ENCODE data around the gene CNIH3. TPM values are rescaled to one million over a fixed set of nuclear protein-coding genes. Genes with fewer than 3 reads are reported as not detected.

Gene CNIH3
- total and polyA plus RNA-seq, 7 experiments from 2014 or later, result 1.0 to 4.2 (median 2.0) TPM

DNA sequence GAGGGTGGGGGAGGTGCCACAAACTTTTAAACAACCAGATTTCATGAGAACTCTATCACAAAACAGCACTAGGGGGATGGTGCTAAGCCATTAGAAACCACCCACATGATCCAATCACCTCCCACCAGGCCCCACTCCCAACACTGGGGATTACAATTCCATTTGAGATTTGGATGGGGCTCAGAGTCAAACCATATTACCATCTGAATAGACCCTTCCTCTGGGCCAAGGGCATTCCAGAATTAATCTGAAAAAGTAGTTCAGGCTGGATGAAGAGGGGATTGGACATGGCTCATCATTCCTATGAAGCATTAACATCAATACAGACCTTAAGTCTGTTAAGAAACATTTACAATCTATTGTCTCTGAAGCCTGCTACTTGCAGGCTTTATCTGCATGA is 163.4 kb downstream of the CNIH3 start:
- intact Hi-C loops (cut with micrococcal nuclease), result no loop called here
- no peaks in the 10 kb centered on the region for H3K27me3 ChIP-seq (ENCODE audit: control insufficient read depth in 2 of 2, insufficient read depth in 2 of 2, low read length in 2 of 2)
- no peak overlapping the region for H3K4me3 ChIP-seq (ENCODE audit: low read length)
- no peaks in the 10 kb centered on the region for H3K9me3 ChIP-seq (ENCODE audit: control insufficient read depth in 2 of 3, low read length in 3 of 3)
- Mint-ChIP-seq H3K36me3 (peaks cover 0 to 1% (median 0%) of the 10 kb centered on the region in 5 donors), H3K9me3 (peaks cover 0 to 1% (median 0%) of the 10 kb centered on the region in 11 donors), H3K27me3 (peaks cover 0 to 16% (median 7%) of the 10 kb centered on the region in 5 donors), H3K27ac (no peak overlapping the region), H3K4me3 (no peak overlapping the region), H3K4me1 (peaks cover 7 to 22% (median 16%) of the 10 kb centered on the region in 7 donors)
- H3K36me3 ChIP-seq (ENCODE audit: control insufficient read depth in 2 of 3, insufficient read depth in 3 of 3, low read length in 3 of 3), result no peaks in the 10 kb centered on the region
- ATAC-seq, result no peak
- ChIA-PET CTCF (no interaction called here), POLR2A (no interaction called here)
- DNase-seq, result no peak
- H3K4me1 ChIP-seq (ENCODE audit: control insufficient read depth in 2 of 2, insufficient read depth in 2 of 2, low read length in 2 of 2), result no peaks in the 10 kb centered on the region
- no peak overlapping the region for H3K27ac ChIP-seq (ENCODE audit: low read depth, low read length)

DNA sequence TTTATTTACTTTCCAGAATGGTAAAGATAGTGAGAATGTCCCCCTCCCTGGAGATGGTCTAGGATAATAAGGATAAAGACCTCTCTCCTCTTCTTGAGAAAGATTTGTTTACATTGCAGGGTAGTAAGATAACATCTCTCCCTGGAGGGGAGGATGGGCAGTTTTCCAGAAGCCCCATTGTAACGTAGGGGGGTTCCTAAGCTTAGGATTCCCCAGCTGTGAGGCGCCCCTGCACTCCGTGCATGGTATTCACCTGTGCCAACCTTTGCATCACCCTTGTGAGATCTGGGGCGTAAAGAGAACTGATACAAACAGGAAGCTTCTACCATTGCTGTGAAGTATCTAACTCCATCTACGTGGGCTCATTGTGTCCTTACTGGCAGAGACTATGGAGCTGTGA is 164.6 kb downstream of the CNIH3 start:
- CTCF ChIA-PET, result no interaction called here
- Mint-ChIP-seq H3K27me3 (peaks cover 0 to 11% (median 3%) of the 10 kb centered on the region in 5 donors), H3K27ac (no peak overlapping the region), H3K4me3 (no peak overlapping the region), H3K9me3 (peaks cover 0 to 3% (median 0%) of the 10 kb centered on the region in 11 donors), H3K4me1 (peaks cover 7 to 22% (median 17%) of the 10 kb centered on the region in 7 donors), H3K36me3 (peaks cover 0 to 2% (median 0%) of the 10 kb centered on the region in 5 donors)
- DNase-seq (no peak), ATAC-seq (no peak)
- intact Hi-C loops (cut with micrococcal nuclease), result no loop called here
- Histone ChIP-seq H3K36me3 (ENCODE audit: control insufficient read depth in 2 of 3, insufficient read depth in 3 of 3, low read length in 3 of 3) (no peaks in the 10 kb centered on the region), H3K4me3 (ENCODE audit: low read length) (no peak overlapping the region), H3K27me3 (ENCODE audit: control insufficient read depth in 2 of 2, insufficient read depth in 2 of 2, low read length in 2 of 2) (no peaks in the 10 kb centered on the region), H3K27ac (ENCODE audit: low read depth, low read length) (no peak overlapping the region), H3K4me1 (ENCODE audit: control insufficient read depth in 2 of 2, insufficient read depth in 2 of 2, low read length in 2 of 2) (no peaks in the 10 kb centered on the region), H3K9me3 (ENCODE audit: control insufficient read depth in 2 of 3, low read length in 3 of 3) (no peaks in the 10 kb centered on the region)
- POLR2A ChIA-PET, result no interaction called here

DNA sequence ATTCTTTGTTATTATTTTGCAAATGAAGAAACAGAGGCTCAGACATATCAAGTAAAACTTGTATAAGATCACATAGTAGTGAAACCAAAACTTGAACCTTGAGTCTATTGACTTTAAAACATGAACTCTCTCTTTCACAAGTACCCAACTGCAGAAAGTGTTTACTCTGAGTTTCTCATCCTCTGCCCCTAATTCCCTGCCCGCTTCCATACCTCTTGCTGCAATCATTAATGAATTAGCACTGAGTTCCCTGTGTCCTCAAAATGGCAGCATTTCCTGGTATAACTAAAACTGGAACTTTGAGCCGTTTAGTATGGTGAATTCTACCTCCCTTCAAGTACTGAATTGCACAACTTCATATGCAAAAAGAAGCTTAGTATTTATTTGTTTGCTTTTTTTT is 165.7 kb downstream of the CNIH3 start:
- no peak overlapping the region for H3K27ac ChIP-seq (ENCODE audit: low read depth, low read length)
- H3K9me3 Mint-ChIP-seq, result peaks cover 0 to 3% (median 0%) of the 10 kb centered on the region in 11 donors
- H3K4me3 Mint-ChIP-seq, result no peak overlapping the region
- H3K4me3 ChIP-seq (ENCODE audit: low read length), result no peak overlapping the region
- ChIA-PET CTCF (no interaction called here), POLR2A (no interaction called here)
- peaks cover 0 to 11% (median 3%) of the 10 kb centered on the region in 5 donors for H3K27me3 Mint-ChIP-seq
- ATAC-seq, result no peak
- DNase-seq, result no peak
- no peak overlapping the region for H3K27ac Mint-ChIP-seq
- intact Hi-C loops (cut with micrococcal nuclease), result no loop called here
- no peaks in the 10 kb centered on the region for H3K27me3 ChIP-seq (ENCODE audit: control insufficient read depth in 2 of 2, insufficient read depth in 2 of 2, low read length in 2 of 2)
- H3K9me3 ChIP-seq (ENCODE audit: control insufficient read depth in 2 of 3, low read length in 3 of 3), result no peaks in the 10 kb centered on the region
- no peaks in the 10 kb centered on the region for H3K4me1 ChIP-seq (ENCODE audit: control insufficient read depth in 2 of 2, insufficient read depth in 2 of 2, low read length in 2 of 2)
- H3K36me3 Mint-ChIP-seq, result peaks cover 0 to 2% (median 0%) of the 10 kb centered on the region in 5 donors
- no peaks in the 10 kb centered on the region for H3K36me3 ChIP-seq (ENCODE audit: control insufficient read depth in 2 of 3, insufficient read depth in 3 of 3, low read length in 3 of 3)
- peaks cover 7 to 22% (median 17%) of the 10 kb centered on the region in 7 donors for H3K4me1 Mint-ChIP-seq

- Histone ChIP-seq H3K27ac (ENCODE audit: low read depth, low read length) (no peak overlapping the region), H3K27me3 (ENCODE audit: control insufficient read depth in 2 of 2, insufficient read depth in 2 of 2, low read length in 2 of 2) (no peaks in the 10 kb centered on the region), H3K4me3 (ENCODE audit: low read length) (no peak overlapping the region), H3K36me3 (ENCODE audit: control insufficient read depth in 2 of 3, insufficient read depth in 3 of 3, low read length in 3 of 3) (no peaks in the 10 kb centered on the region), H3K4me1 (ENCODE audit: control insufficient read depth in 2 of 2, insufficient read depth in 2 of 2, low read length in 2 of 2) (no peaks in the 10 kb centered on the region), H3K9me3 (ENCODE audit: control insufficient read depth in 2 of 3, low read length in 3 of 3) (no peaks in the 10 kb centered on the region)
- DNase-seq (no peak), ATAC-seq (no peak)
- Mint-ChIP-seq H3K4me1 (peaks cover 7 to 22% (median 17%) of the 10 kb centered on the region in 7 donors), H3K27me3 (peaks cover 0 to 11% (median 3%) of the 10 kb centered on the region in 5 donors), H3K27ac (no peak overlapping the region), H3K4me3 (no peak overlapping the region), H3K9me3 (peaks cover 0 to 9% (median 0%) of the 10 kb centered on the region in 11 donors), H3K36me3 (peaks cover 0 to 5% (median 0%) of the 10 kb centered on the region in 5 donors)
- CTCF ChIA-PET, result no interaction called here
- POLR2A ChIA-PET, result no interaction called here
- intact Hi-C loops (cut with micrococcal nuclease), result no loop called here
These were observed 166.3 kb downstream of the CNIH3 start for GRCh38 chr1:224782281-224783000.

- no peaks in the 10 kb centered on the region for H3K9me3 ChIP-seq (ENCODE audit: control insufficient read depth in 2 of 3, low read length in 3 of 3)
- Mint-ChIP-seq H3K4me3 (peak overlapping the region in 2 of 10 donors; percentile 2 to 17), H3K27me3 (peaks cover 0 to 11% (median 0%) of the 10 kb centered on the region in 5 donors), H3K9me3 (peaks cover 0 to 9% (median 0%) of the 10 kb centered on the region in 11 donors), H3K4me1 (peaks cover 7 to 22% (median 17%) of the 10 kb centered on the region in 7 donors), H3K27ac (no peak overlapping the region), H3K36me3 (peaks cover 0 to 5% (median 0%) of the 10 kb centered on the region in 5 donors)
- ChIA-PET POLR2A (no interaction called here), CTCF (no interaction called here)
- no peaks in the 10 kb centered on the region for H3K27me3 ChIP-seq (ENCODE audit: control insufficient read depth in 2 of 2, insufficient read depth in 2 of 2, low read length in 2 of 2)
- ATAC-seq (no peak), DNase-seq (no peak)
- no peak overlapping the region for H3K27ac ChIP-seq (ENCODE audit: low read depth, low read length)
- H3K4me1 ChIP-seq (ENCODE audit: control insufficient read depth in 2 of 2, insufficient read depth in 2 of 2, low read length in 2 of 2), result no peaks in the 10 kb centered on the region
- intact Hi-C loops (cut with micrococcal nuclease), result no loop called here
- no peaks in the 10 kb centered on the region for H3K36me3 ChIP-seq (ENCODE audit: control insufficient read depth in 2 of 3, insufficient read depth in 3 of 3, low read length in 3 of 3)
- no peak overlapping the region for H3K4me3 ChIP-seq (ENCODE audit: low read length)
These were observed 167.0 kb downstream of the CNIH3 start for GRCh38 chr1:224783006-224783651.

DNA sequence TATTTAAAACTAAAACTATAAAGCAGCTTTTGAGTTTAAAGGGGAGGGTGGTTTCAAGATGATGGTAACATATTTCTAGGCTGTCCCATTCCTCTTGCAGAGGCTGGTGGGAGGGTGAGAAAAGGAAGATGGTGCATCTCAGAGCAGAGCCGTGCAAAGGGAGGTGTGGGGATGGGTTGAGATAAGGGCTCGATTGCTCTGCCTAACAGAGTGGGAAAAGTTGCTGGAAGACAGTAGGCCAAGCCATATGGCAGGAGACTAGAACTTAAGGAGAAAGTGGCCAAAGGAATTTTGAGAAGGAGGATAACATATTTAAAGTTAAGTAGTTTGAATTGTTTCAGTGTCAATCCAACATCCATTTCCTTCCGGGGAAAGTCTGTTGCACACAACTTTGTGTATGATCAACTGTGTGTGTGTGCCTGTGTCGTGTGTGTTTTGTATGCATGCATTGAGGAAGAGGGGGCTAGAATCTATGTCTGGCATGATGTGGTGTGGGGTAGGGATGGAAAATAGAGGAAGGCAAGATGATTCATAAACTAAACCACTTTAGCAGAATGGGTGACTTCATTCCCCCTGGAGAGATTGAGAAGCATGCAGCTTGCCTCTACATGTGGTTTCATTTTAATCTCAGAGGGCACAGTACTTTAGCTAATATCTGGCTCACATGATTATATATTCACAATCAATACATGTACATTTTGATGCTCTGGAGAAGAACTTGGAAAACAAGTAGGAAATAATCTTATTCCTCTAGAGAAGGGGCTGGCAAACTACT is 168.3 kb downstream of the CNIH3 start:
- Histone ChIP-seq H3K27me3 (ENCODE audit: control insufficient read depth in 2 of 2, insufficient read depth in 2 of 2, low read length in 2 of 2) (no peaks in the 10 kb centered on the region), H3K9me3 (ENCODE audit: control insufficient read depth in 2 of 3, low read length in 3 of 3) (no peaks in the 10 kb centered on the region), H3K4me3 (ENCODE audit: low read length) (no peak overlapping the region), H3K4me1 (ENCODE audit: control insufficient read depth in 2 of 2, insufficient read depth in 2 of 2, low read length in 2 of 2) (no peaks in the 10 kb centered on the region), H3K36me3 (ENCODE audit: control insufficient read depth in 2 of 3, insufficient read depth in 3 of 3, low read length in 3 of 3) (no peaks in the 10 kb centered on the region), H3K27ac (ENCODE audit: low read depth, low read length) (no peak overlapping the region)
- intact Hi-C loops (cut with micrococcal nuclease), result no loop called here
- no peak overlapping the region for H3K27ac Mint-ChIP-seq
- POLR2A ChIA-PET, result no interaction called here
- H3K4me3 Mint-ChIP-seq, result no peak overlapping the region
- no peak for ATAC-seq
- CTCF ChIA-PET, result no interaction called here
- H3K36me3 Mint-ChIP-seq, result peaks cover 0 to 8% (median 0%) of the 10 kb centered on the region in 5 donors
- H3K27me3 Mint-ChIP-seq, result peaks cover 0 to 11% (median 2%) of the 10 kb centered on the region in 5 donors
- peaks cover 0 to 13% (median 0%) of the 10 kb centered on the region in 11 donors for H3K9me3 Mint-ChIP-seq
- peaks cover 7 to 22% (median 17%) of the 10 kb centered on the region in 7 donors for H3K4me1 Mint-ChIP-seq
- no peak for DNase-seq
